Measurements from ENCODE around the gene METTL15.

The METTL15 gene

DNA sequence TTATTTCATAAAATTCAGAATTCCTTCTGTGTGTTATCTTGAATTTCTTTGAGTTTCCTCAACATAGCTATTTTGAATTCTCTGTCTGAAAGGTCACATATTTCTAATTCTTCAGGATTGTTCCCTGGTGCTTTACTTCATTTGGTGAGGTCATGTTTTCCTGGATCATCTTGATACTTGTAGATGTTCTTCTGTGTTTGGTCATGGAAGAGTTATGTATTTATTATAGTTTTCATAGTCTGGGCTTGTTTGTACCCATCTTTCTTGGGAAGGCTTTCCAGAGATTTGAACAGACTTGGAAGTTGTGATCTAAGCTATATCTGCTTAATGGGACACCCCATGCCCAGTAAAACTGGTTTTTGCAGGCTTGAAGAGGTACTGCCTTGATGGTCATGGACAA is 149.6 kb downstream of the METTL15 start:
- H4K20me1 ChIP-seq (ENCODE audit: insufficient read depth, low read length): no peaks in the 10 kb centered on the region
- H3K27me3 ChIP-seq (replicated peaks; ENCODE audit: insufficient read depth, low read length): no peaks in the 10 kb centered on the region
- H3K27ac ChIP-seq (ENCODE audit: low read length): no peak overlapping the region
- no peak for DNase-seq
- H3K79me2 ChIP-seq (ENCODE audit: low read length): no peaks in the 10 kb centered on the region
- TF ChIP-seq EZH2 (optimal IDR thresholded peaks at IDR 0.05; ENCODE audit: low read depth, low read length) (no peak), EZH2phosphoT487 (IDR thresholded peaks at IDR 0.05; ENCODE audit: low read length) (no peak)
- TF ChIP-seq, protein P1, sequence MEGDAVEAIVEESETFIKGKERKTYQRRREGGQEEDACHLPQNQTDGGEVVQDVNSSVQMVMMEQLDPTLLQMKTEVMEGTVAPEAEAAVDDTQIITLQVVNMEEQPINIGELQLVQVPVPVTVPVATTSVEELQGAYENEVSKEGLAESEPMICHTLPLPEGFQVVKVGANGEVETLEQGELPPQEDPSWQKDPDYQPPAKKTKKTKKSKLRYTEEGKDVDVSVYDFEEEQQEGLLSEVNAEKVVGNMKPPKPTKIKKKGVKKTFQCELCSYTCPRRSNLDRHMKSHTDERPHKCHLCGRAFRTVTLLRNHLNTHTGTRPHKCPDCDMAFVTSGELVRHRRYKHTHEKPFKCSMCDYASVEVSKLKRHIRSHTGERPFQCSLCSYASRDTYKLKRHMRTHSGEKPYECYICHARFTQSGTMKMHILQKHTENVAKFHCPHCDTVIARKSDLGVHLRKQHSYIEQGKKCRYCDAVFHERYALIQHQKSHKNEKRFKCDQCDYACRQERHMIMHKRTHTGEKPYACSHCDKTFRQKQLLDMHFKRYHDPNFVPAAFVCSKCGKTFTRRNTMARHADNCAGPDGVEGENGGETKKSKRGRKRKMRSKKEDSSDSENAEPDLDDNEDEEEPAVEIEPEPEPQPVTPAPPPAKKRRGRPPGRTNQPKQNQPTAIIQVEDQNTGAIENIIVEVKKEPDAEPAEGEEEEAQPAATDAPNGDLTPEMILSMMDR (IDR thresholded peaks at IDR 0.05; ENCODE audit: low read length): no peak
- peaks cover 10% of the 10 kb centered on the region; the same call in 1 of the 2 replicates for H3F3A ChIP-seq (ENCODE audit: insufficient read depth, low read length)
- no peaks in the 10 kb centered on the region for H3K36me3 ChIP-seq (replicated peaks; ENCODE audit: insufficient read depth, low read length)
- H3K4me1 ChIP-seq (ENCODE audit: low read length): peaks cover 19% of the 10 kb centered on the region
- H3K4me2 ChIP-seq (ENCODE audit: low read depth, low read length): no peak overlapping the region
- no peak overlapping the region for H3K9ac ChIP-seq (ENCODE audit: low read length)
- H2AFZ ChIP-seq (ENCODE audit: low read length): no peak overlapping the region
- H3K9me3 ChIP-seq (replicated peaks; ENCODE audit: insufficient read depth, low read length): no peaks in the 10 kb centered on the region
- no peaks in the 10 kb centered on the region for H3K9me2 ChIP-seq (replicated peaks; ENCODE audit: insufficient read depth, low read length)
- H3K4me3 ChIP-seq (ENCODE audit: low read length): no peak overlapping the region

DNA sequence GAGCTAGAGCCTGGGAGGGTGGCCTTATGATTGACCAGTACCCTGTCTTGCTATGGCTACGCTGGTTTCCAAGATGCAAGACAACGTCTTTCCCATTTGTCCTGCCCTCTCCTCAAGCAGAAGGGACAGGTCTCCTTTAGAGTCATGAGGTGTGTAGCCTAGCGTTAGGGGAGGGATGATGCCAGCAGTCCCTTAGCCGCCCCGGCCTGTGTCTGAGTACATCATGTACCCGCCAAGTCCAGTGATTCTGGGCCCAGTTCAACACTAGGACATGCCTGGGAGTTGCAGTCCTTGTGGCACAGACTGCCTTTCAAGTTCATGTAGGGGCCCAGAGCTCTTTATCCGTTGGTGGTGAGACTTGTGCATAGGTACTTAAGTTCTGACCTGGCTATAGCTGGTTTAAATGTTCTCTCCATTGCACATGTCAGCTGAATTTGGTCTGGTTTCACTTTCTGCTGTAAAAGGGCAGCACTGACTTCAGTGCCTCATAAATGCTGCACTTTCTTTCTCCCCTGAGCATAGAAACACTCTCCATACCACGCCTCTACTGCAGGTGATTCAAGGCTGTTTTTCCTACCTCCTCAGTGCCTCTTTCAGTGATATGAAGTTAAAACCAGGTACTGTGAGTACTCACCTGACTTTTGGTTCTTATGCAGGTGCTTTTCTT is 151.1 kb downstream of the METTL15 start:
- TF ChIP-seq EZH2phosphoT487 (IDR thresholded peaks at IDR 0.05; ENCODE audit: low read length) (no peak), EZH2 (optimal IDR thresholded peaks at IDR 0.05; ENCODE audit: low read depth, low read length) (no peak)
- TF ChIP-seq, protein P1 (IDR thresholded peaks at IDR 0.05; ENCODE audit: low read length): no peak
- Histone ChIP-seq H3K9ac (ENCODE audit: low read length) (no peak overlapping the region), H3K4me1 (ENCODE audit: low read length) (peaks cover 19% of the 10 kb centered on the region), H3K9me2 (replicated peaks; ENCODE audit: insufficient read depth, low read length) (no peaks in the 10 kb centered on the region), H3K79me2 (ENCODE audit: low read length) (no peaks in the 10 kb centered on the region), H3K27me3 (replicated peaks; ENCODE audit: insufficient read depth, low read length) (no peaks in the 10 kb centered on the region), H3F3A (ENCODE audit: insufficient read depth, low read length) (peaks cover 10% of the 10 kb centered on the region; the same call in 1 of the 2 replicates), H4K20me1 (ENCODE audit: insufficient read depth, low read length) (no peaks in the 10 kb centered on the region), H3K4me2 (ENCODE audit: low read depth, low read length) (peak overlapping the region; percentile 61; the same call in 1 of the 2 replicates), H3K36me3 (replicated peaks; ENCODE audit: insufficient read depth, low read length) (no peaks in the 10 kb centered on the region), H3K4me3 (ENCODE audit: low read length) (0 out of 2 replicates have a peak overlapping the region, but pooled peaks have one; percentile 9), H2AFZ (ENCODE audit: low read length) (no peak overlapping the region), H3K27ac (ENCODE audit: low read length) (peak overlapping the region; percentile 32; the same call in 1 of the 2 replicates), H3K9me3 (replicated peaks; ENCODE audit: insufficient read depth, low read length) (no peaks in the 10 kb centered on the region)
- peak; percentile 90 for DNase-seq

DNA sequence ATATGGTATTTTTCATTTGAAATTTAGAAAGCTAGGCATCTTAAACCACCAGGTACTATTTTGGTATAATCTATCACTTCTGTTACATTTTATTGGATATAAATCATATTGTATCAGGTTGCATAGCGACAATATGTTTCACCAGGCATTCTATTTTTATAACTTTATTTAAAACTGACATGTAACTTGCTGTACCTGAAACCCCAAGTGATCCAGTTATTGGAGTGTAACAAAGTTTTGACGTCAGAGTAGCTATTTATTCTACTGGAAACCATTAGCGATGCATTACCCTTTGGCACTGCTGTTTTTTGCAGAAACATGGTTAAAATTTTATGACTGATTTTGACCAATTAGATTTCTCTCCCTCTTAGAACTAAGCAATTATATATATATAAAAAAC is 160.7 kb downstream of the METTL15 start:
- H3K36me3 ChIP-seq (replicated peaks; ENCODE audit: insufficient read depth, low read length): no peaks in the 10 kb centered on the region
- H3K9ac ChIP-seq (ENCODE audit: low read length): no peak overlapping the region
- no peak overlapping the region for H2AFZ ChIP-seq (ENCODE audit: low read length)
- H4K20me1 ChIP-seq (ENCODE audit: insufficient read depth, low read length): no peaks in the 10 kb centered on the region
- H3F3A ChIP-seq (ENCODE audit: insufficient read depth, low read length): no peaks in the 10 kb centered on the region
- no peak overlapping the region for H3K4me3 ChIP-seq (ENCODE audit: low read length)
- no peak overlapping the region for H3K27ac ChIP-seq (ENCODE audit: low read length)
- no peaks in the 10 kb centered on the region for H3K27me3 ChIP-seq (replicated peaks; ENCODE audit: insufficient read depth, low read length)
- H3K4me1 ChIP-seq (ENCODE audit: low read length): no peaks in the 10 kb centered on the region
- H3K79me2 ChIP-seq (ENCODE audit: low read length): no peaks in the 10 kb centered on the region
- H3K4me2 ChIP-seq (ENCODE audit: low read depth, low read length): no peak overlapping the region
- H3K9me3 ChIP-seq (replicated peaks; ENCODE audit: insufficient read depth, low read length): no peaks in the 10 kb centered on the region
- no peaks in the 10 kb centered on the region for H3K9me2 ChIP-seq (replicated peaks; ENCODE audit: insufficient read depth, low read length)
- TF ChIP-seq EZH2 (optimal IDR thresholded peaks at IDR 0.05; ENCODE audit: low read depth, low read length) (no peak), EZH2phosphoT487 (IDR thresholded peaks at IDR 0.05; ENCODE audit: low read length) (no peak)
- TF ChIP-seq, protein P1 (IDR thresholded peaks at IDR 0.05; ENCODE audit: low read length): no peak
- no peak for DNase-seq

Measured in MM.1S (cell line).